CD14-positive monocyte (primary cell): Measurements from ENCODE around the gene LSM10. TPM values are rescaled to one million over a fixed set of nuclear protein-coding genes. Genes with fewer than 3 reads are reported as not detected.

Experiments
- DNase-seq, 3 donors: peaks; one replicate each; pipeline ENCODE4 v3.0.0-alpha.2; 2011 to 2022
- H2AFZ ChIP-seq: 2 replicates; pipeline ENCODE4 v1.6.0; 2012; ENCODE audit warnings: mild to moderate bottlenecking, low read depth, low read length, inconsistent platforms; ENCODE audit not compliant: insufficient read depth, poor library complexity, severe bottlenecking
- H3K27ac ChIP-seq, 2 donors: 1 replicate in 1 of 2; 2 replicates in 1 of 2; pipeline ENCODE4 v1.5.1; 2012 to 2013; ENCODE audit warnings: low read length in 2 of 2, control low read depth in 1 of 2, inconsistent platforms in 1 of 2, low read depth in 1 of 2, mild to moderate bottlenecking in 1 of 2
- H3K27me3 ChIP-seq, 2 donors: one replicate each; pipeline versions ENCODE4 v1.6.0 to v1.6.1; 2011 to 2013; ENCODE audit warnings: low read length in 2 of 2; ENCODE audit not compliant: control insufficient read depth in 2 of 2, insufficient read depth in 2 of 2
- H3K36me3 ChIP-seq, 2 donors: replicated peaks in 1 of 2; 1 replicate in 1 of 2; 2 replicates in 1 of 2; pipeline versions ENCODE4 v1.5.1 to v1.6.1; 2012 to 2013; ENCODE audit warnings: low read length in 2 of 2, control low read depth in 1 of 2, inconsistent platforms in 1 of 2, mild to moderate bottlenecking in 1 of 2; ENCODE audit not compliant: insufficient read depth in 2 of 2, control insufficient read depth in 1 of 2
- H3K4me1 ChIP-seq, 2 donors: 1 replicate in 1 of 2; 2 replicates in 1 of 2; pipeline versions ENCODE4 v1.5.1 to v1.6.1; 2012 to 2013; ENCODE audit warnings: low read length in 2 of 2, control low read depth in 1 of 2, inconsistent platforms in 1 of 2, mild to moderate bottlenecking in 1 of 2, moderate library complexity in 1 of 2; ENCODE audit not compliant: insufficient read depth in 2 of 2, control insufficient read depth in 1 of 2
- H3K4me2 ChIP-seq: replicated peaks from 2 replicates; pipeline ENCODE3; 2012; ENCODE audit warnings: low read length, moderate library complexity, mild to moderate bottlenecking; ENCODE audit not compliant: poor library complexity, severe bottlenecking; ENCODE audit errors: extremely low read depth
- H3K4me3 ChIP-seq, 3 experiments: fragments of 200-600 bp in 1 of 3; sonication (generic) in 1 of 3; replicated peaks in 1 of 3; 1 replicate in 2 of 3; 2 replicates in 1 of 3; pipeline ENCODE4 v1.5.1; 2011 to 2013; ENCODE audit warnings: low read length in 3 of 3, mild to moderate bottlenecking in 3 of 3, control low read depth in 2 of 3, low read depth in 2 of 3, inconsistent platforms in 1 of 3, moderate library complexity in 1 of 3
- H3K79me2 ChIP-seq: 2 replicates; pipeline ENCODE4 v1.6.0; 2012; ENCODE audit warnings: mild to moderate bottlenecking, control low read depth, inconsistent platforms, low read length, moderate library complexity; ENCODE audit not compliant: insufficient read depth
- H3K9ac ChIP-seq: 2 replicates; pipeline ENCODE4 v1.6.0; 2017; ENCODE audit warnings: low read length, mild to moderate bottlenecking; ENCODE audit not compliant: insufficient read depth, poor library complexity, severe bottlenecking
- H3K9me3 ChIP-seq, 2 donors: replicated peaks in 1 of 2; 1 replicate in 1 of 2; 2 replicates in 1 of 2; pipeline versions ENCODE4 v1.5.1 to v1.6.1; 2012 to 2013; ENCODE audit warnings: low read length in 2 of 2, control low read depth in 1 of 2; ENCODE audit not compliant: control insufficient read depth in 1 of 2, insufficient read depth in 1 of 2
- H4K20me1 ChIP-seq: 2 replicates; pipeline ENCODE4 v1.6.0; 2012; ENCODE audit warnings: mild to moderate bottlenecking, low read length, control low read depth, moderate library complexity; ENCODE audit not compliant: insufficient read depth
- H3K27ac Mint-ChIP-seq, 7 donors: one replicate each; pipeline ENCODE4 v1.8.0; 2020; ENCODE audit warnings: mild to moderate bottlenecking in 7 of 7, mixed read lengths in 7 of 7, moderate library complexity in 6 of 7, inconsistent platforms in 2 of 7
- H3K27me3 Mint-ChIP-seq, 3 donors: one replicate each; pipeline ENCODE4 v1.8.0; 2021 to 2022; ENCODE audit warnings: low read depth in 3 of 3, mild to moderate bottlenecking in 3 of 3, mixed read lengths in 3 of 3, moderate library complexity in 3 of 3, inconsistent platforms in 1 of 3
- H3K36me3 Mint-ChIP-seq, 2 donors: one replicate each; pipeline ENCODE4 v1.8.0; 2020; ENCODE audit warnings: mixed read lengths in 2 of 2, inconsistent platforms in 1 of 2, mild to moderate bottlenecking in 1 of 2
- H3K4me1 Mint-ChIP-seq: one replicate; pipeline ENCODE4 v1.8.0; 2020; ENCODE audit warnings: mild to moderate bottlenecking, mixed read lengths
- H3K4me3 Mint-ChIP-seq, 2 donors: one replicate each; pipeline ENCODE4 v1.8.0; 2020; ENCODE audit warnings: mild to moderate bottlenecking in 2 of 2, mixed read lengths in 2 of 2, moderate library complexity in 1 of 2
- H3K9me3 Mint-ChIP-seq, 7 donors: one replicate each; pipeline ENCODE4 v1.8.0; 2020 to 2022; ENCODE audit warnings: mixed read lengths in 7 of 7, mild to moderate bottlenecking in 6 of 7, moderate library complexity in 6 of 7, inconsistent platforms in 2 of 7
- CTCF ChIP-seq: fragments of 200-600 bp; IDR thresholded peaks from one replicate; pipeline ENCODE4 v1.8.0; 2022; ENCODE audit warnings: antibody characterized with exemption, mild to moderate bottlenecking
- whole genome bisulfite sequencing: methylation state at CpG from one replicate; pipeline ENCODE4 v1.1.5; 2013; ENCODE audit warnings: missing lambda C conversion rate; ENCODE audit not compliant: insufficient coverage; 5-methylcytosine and 5-hydroxymethylcytosine counted together
- intact Hi-C, 2 donors: fragments of 100-400 bp; cut with micrococcal nuclease; formaldehyde crosslinking; loops; one replicate each; pipeline versions ENCODE4 v1.15.0 to v1.15.1; 2023
- polyA plus RNA-seq, 3 donors: library from polyadenylated mRNA; depleted of rRNA in 1 of 3; unstranded in 2 of 3; stranded (reverse) in 1 of 3; fragments of 300-500 nt in 2 of 3; fragments of >200 nt in 1 of 3; fragmentation: Illumina TruSeq in 2 of 3; gene quantifications; 1 replicate in 2 of 3; 2 replicates in 1 of 3; pipeline ENCODE4 v1.2.3, GENCODE V29; 2012 to 2021

LSM10 gene
- polyA plus RNA-seq, 3 donors = 91.4 to 234 (median 224) TPM

- DNase-seq = no peak
- no peak overlapping the region for H3K4me3 ChIP-seq
- no peaks in the 10 kb centered on the region for H3K27me3 Mint-ChIP-seq
- H3K79me2 ChIP-seq = peaks cover 21% of the 10 kb centered on the region
- no peaks in the 10 kb centered on the region for H3K4me1 ChIP-seq
- H3K9me3 ChIP-seq = no peaks in the 10 kb centered on the region
- H3K4me3 Mint-ChIP-seq = no peak overlapping the region
- no peak for TF ChIP-seq CTCF
- peaks cover 0 to 1% (median 0%) of the 10 kb centered on the region in 7 donors for H3K9me3 Mint-ChIP-seq
- intact Hi-C loops = no loop called here
- H3K4me1 Mint-ChIP-seq = peaks cover 5% of the 10 kb centered on the region
- peaks cover 67 to 89% of the 10 kb centered on the region in 2 donors for H3K36me3 ChIP-seq
- H4K20me1 ChIP-seq = peaks cover 86% of the 10 kb centered on the region
- peaks cover 81 to 90% of the 10 kb centered on the region in 2 donors for H3K36me3 Mint-ChIP-seq
- no peaks in the 10 kb centered on the region for H3K27me3 ChIP-seq
- H3K27ac ChIP-seq = no peak overlapping the region
- H3K27ac Mint-ChIP-seq = peak overlapping the region in 3 of 7 donors; percentile 44 to 78 (median 57)
- 95% methylated on average over 5 of the region's 5 CpGs for WGBS
- no peak overlapping the region for H3K9ac ChIP-seq
- no peak overlapping the region for H2AFZ ChIP-seq
- H3K4me2 ChIP-seq = no peak overlapping the region
Observed at GRCh38 chr1:36359383-36359782, 38.3 kb downstream of the LSM10 start.

GRCh38 chr1:36358514-36359084 lies 39.1 kb downstream of the LSM10 start:
- Mint-ChIP-seq H3K4me1 (peaks cover 5% of the 10 kb centered on the region), H3K27me3 (no peaks in the 10 kb centered on the region), H3K27ac (peak overlapping the region in 3 of 7 donors; percentile 25 to 78 (median 49)), H3K4me3 (no peak overlapping the region), H3K36me3 (peaks cover 88 to 97% of the 10 kb centered on the region in 2 donors), H3K9me3 (peaks cover 0 to 2% (median 0%) of the 10 kb centered on the region in 7 donors)
- Histone ChIP-seq H3K9ac (no peak overlapping the region), H3K4me2 (no peak overlapping the region), H2AFZ (no peak overlapping the region), H3K27me3 (no peaks in the 10 kb centered on the region), H3K27ac (no peak overlapping the region), H4K20me1 (peaks cover 86% of the 10 kb centered on the region), H3K79me2 (peaks cover 15% of the 10 kb centered on the region), H3K4me3 (no peak overlapping the region), H3K9me3 (no peaks in the 10 kb centered on the region), H3K36me3 (peaks cover 74 to 97% of the 10 kb centered on the region in 2 donors), H3K4me1 (no peaks in the 10 kb centered on the region)
- whole genome bisulfite sequencing = 97% methylated on average over 8 of the region's 13 CpGs
- no peak for TF ChIP-seq CTCF
- intact Hi-C loops = no loop called here
- DNase-seq = no peak
